ENCODE data around the gene VIL1. TPM values are rescaled to one million over a fixed set of nuclear protein-coding genes. Genes with fewer than 3 reads are reported as not detected.

VIL1 gene
- total RNA-seq, 1 experiment from 2014 or later, result 0.18 TPM

- Histone ChIP-seq H3K27ac (ENCODE audit: low read length) (no peak overlapping the region), H3K9me3 (ENCODE audit: control insufficient read depth, insufficient read depth, low read depth, low read length) (no peaks in the 10 kb centered on the region), H3K36me3 (ENCODE audit: control insufficient read depth, insufficient read depth, low read length) (no peaks in the 10 kb centered on the region), H3K4me3 (ENCODE audit: low read depth in 2 of 2, low read length in 2 of 2) (no peak overlapping the region), H3K4me1 (ENCODE audit: control insufficient read depth, insufficient read depth, low read length) (no peaks in the 10 kb centered on the region), H3K27me3 (ENCODE audit: control insufficient read depth, insufficient read depth, low read length) (no peaks in the 10 kb centered on the region)
- intact Hi-C loops (cut with micrococcal nuclease; ENCODE audit: unreplicated experiment), result no loop called here
- BruUV-seq (replicated peaks), result no TSS peak
- ATAC-seq (no peak), DNase-seq (ENCODE audit: low read depth, low spot score) (no peak)
- in situ Hi-C loops (cut with HindIII; ENCODE audit: low pct_unique_long_range_greater_than_20kb, low sequenced_read_pairs), result no loop called here
- CTCF ChIA-PET, result no interaction called here
- TF ChIP-seq TCF7L2 (IDR thresholded peaks at IDR 0.05; ENCODE audit: low read depth, low read length) (no peak), REST (IDR thresholded peaks at IDR 0.05; ENCODE audit: insufficient read depth in 1 of 2, low read depth in 2 of 2, low read length in 1 of 2) (no peak), CTCF (IDR thresholded peaks at IDR 0.05) (no peak), POLR2AphosphoS5 (IDR thresholded peaks at IDR 0.05; ENCODE audit: low read depth, low read length) (no peak), SIN3A (IDR thresholded peaks at IDR 0.05; ENCODE audit: borderline replicate concordance, insufficient read depth, low read depth, low read length) (no peak)
- POLR2A ChIA-PET, result no interaction called here
Measured at GRCh38 chr2:218436992-218437391, 18.1 kb downstream of the VIL1 start.

GRCh38 chr2:218437969-218438368 lies 19.0 kb downstream of the VIL1 start:
- TF ChIP-seq SIN3A (IDR thresholded peaks at IDR 0.05; ENCODE audit: borderline replicate concordance, insufficient read depth, low read depth, low read length) (no peak), TCF7L2 (IDR thresholded peaks at IDR 0.05; ENCODE audit: low read depth, low read length) (no peak), REST (IDR thresholded peaks at IDR 0.05; ENCODE audit: insufficient read depth in 1 of 2, low read depth in 2 of 2, low read length in 1 of 2) (no peak), CTCF (IDR thresholded peaks at IDR 0.05) (no peak), POLR2AphosphoS5 (IDR thresholded peaks at IDR 0.05; ENCODE audit: low read depth, low read length) (no peak)
- H3K4me1 ChIP-seq (ENCODE audit: control insufficient read depth, insufficient read depth, low read length), result no peaks in the 10 kb centered on the region
- H3K27me3 ChIP-seq (ENCODE audit: control insufficient read depth, insufficient read depth, low read length), result no peaks in the 10 kb centered on the region
- H3K27ac ChIP-seq (ENCODE audit: low read length), result no peak overlapping the region
- ChIA-PET POLR2A (no interaction called here), CTCF (no interaction called here)
- H3K36me3 ChIP-seq (ENCODE audit: control insufficient read depth, insufficient read depth, low read length), result no peaks in the 10 kb centered on the region
- no peak for DNase-seq (ENCODE audit: low read depth, low spot score)
- no peaks in the 10 kb centered on the region for H3K9me3 ChIP-seq (ENCODE audit: control insufficient read depth, insufficient read depth, low read depth, low read length)
- no peak overlapping the region for H3K4me3 ChIP-seq (ENCODE audit: low read depth in 2 of 2, low read length in 2 of 2)
- in situ Hi-C loops (cut with HindIII; ENCODE audit: low pct_unique_long_range_greater_than_20kb, low sequenced_read_pairs), result no loop called here
- ATAC-seq, result no peak
- no TSS peak for BruUV-seq (replicated peaks)
- intact Hi-C loops (cut with micrococcal nuclease; ENCODE audit: unreplicated experiment), result no loop called here
